ENCODE data around the gene NF1.

NF1 gene

DNA sequence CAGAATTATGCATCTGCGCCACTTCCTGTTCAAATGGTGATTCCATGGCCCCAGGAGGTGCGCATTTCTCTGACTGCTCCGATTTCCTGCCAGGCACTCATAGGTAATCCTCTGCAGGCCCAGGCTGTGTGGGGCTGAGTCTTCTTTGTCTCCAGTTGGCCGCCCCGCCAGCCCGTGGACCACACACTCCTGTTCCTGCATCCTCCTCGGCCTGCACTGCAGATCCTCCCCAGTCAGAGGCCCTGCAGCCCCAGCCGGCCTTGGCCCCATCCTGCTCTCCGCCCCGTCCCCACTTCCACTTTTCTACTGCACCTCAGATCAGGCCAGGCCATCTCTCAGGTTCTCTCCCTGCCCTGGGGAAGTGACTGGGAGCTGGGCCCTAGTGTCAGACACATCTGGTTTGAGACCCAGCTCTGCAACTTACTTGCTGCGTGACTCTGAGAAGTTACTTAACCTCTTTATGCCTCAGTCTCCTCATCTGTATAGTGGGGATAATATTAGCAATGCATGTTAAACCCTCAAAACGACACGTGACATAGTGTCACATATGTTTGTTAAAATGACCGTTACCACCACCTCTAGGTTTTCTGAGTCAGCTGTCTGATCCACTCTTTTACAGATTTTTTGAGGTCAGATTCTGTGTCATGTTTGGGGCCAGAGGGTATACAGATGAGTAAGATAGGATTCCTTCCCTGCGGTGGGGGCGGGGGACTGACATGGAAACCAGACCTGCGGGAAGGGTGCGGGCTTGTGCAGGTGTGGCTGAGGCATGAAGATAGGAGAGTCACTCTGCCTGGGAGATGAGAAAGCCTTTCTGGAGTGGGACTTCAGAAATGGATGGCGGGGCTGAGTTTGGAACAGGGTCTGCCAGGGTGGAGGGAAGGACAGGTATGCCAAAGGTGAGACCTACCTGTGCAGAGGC, 309.5 kb downstream of the NF1 start:
- no peak for DNase-seq (ENCODE audit: low read depth)

- DNase-seq (ENCODE audit: low read depth) = no peak
Measured at GRCh38 chr17:31405890-31406371, 311.2 kb downstream of the NF1 start.

- DNase-seq (ENCODE audit: low read depth) = no peak
Measured at GRCh38 chr17:31408586-31408985, 313.8 kb downstream of the NF1 start.

DNA sequence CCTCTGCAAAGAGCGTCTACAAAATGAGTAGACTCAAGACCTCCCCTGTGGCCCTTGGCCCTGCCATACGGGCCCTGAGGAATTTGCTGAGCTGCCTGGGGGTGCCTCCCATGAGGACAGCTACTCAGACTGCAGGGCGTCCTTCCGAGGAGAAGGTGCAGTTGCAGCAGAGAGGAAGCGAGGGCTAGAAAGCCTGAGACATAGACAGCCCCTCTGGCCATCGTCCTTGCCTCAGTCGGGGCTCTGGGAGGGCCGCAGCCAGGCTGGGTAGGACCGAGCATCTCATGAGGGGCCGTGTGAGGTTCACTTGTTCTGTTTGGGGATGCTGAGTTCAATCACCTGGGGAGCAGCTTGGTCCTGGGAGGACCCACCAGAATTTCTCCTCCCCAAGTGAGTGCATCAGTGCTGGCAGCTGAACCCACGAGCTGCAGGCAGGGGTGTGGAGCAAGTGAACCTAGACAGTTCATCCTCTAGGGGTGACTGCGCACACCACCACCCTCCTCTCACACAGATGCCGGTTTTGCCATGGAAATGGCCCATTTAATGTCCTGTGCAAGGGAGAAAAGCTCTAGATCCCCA, 317.0 kb downstream of the NF1 start:
- DNase-seq (ENCODE audit: low read depth) = no peak

- no peak for DNase-seq (ENCODE audit: low read depth)
Measured at GRCh38 chr17:31412511-31412910, 317.7 kb downstream of the NF1 start.

GRCh38 chr17:31413081-31413799, 318.5 kb downstream of the NF1 start:
- DNase-seq (ENCODE audit: low read depth) = no peak

GRCh38 chr17:31413874-31414549, 319.2 kb downstream of the NF1 start:
- DNase-seq (ENCODE audit: low read depth) = no peak

DNA sequence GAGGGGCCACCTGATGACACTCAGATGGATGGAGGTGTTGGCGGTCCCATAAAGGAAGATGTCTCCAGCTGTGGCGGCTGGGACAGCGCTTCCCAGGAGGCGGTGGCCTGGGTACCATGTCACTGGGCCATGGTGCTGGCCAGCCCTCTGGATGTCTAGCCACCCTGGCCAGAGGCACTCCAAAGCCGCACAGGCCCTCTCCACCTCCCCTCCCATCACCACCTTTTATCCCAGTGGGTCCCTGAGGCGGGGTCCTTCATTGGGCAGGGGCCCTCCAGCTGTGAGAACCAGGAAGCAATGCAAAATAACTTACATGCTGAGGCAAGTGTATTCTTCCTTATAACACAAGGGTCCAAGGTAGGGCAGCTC, 319.8 kb downstream of the NF1 start:
- no peak for DNase-seq (ENCODE audit: low read depth)

DNA sequence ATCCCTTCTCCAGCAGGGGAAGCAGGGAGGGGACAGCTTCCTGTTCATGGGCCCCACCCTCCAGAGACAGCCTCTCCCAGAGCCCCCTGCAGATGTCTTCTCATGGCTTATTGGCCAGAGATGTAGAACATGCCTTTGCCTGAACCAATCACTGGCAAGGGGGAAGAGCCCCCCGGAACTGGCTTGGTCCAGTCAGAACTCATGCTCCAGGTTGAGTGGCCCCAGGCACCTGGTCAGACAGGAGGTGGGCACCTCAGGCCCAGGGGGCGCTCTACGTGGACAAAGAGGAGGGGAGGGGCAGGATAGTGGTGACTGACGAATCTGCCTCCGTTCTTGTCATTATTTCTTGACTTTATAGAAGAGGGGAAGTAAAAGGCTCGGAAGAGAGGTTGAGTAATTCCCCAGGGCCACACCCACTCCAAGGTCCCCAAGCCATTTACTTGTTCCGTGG, 320.3 kb downstream of the NF1 start:
- DNase-seq (ENCODE audit: low read depth) = no peak

DNA sequence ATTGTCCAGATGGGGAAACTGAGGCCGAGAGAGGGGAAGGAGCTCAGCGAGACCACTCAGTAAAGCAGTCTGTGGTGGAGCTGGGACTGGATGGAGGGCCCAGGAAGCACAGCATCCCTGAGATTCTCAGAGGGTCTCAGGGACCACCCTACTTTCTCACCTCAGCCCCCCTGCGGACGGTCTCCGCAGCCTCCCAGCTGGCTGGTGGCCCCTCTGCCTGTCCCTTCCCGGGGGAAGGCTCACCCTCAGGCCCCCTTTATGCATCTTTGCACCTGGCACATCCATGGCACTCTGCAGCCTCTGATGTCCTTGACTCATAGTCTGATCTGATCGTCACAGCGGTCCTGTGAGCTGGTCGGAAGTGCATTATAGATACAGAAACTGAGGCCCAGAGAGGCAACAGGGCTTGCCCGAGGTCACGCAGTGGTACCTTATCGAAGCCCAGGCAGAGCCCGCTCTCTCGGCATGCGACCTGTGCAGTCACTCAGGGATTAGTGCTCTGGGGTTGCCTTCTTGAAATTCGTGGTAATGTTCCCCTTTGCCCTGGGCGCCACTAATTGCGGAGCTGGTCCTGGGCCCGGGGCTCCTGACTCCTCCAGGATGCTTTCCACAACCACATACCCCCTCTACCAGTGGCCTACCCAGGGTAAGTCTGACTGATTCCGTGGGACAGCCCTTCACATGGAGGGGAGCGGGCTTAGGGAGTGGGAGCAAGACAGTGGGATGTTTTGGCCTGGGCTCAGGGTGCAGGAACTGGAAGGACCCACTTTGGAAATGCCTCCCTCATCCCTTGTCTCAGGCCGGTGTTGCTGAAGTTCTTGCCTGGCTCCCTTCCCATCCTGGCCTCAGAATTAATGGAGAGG, 321.1 kb downstream of the NF1 start:
- no peak for DNase-seq (ENCODE audit: low read depth)

DNA sequence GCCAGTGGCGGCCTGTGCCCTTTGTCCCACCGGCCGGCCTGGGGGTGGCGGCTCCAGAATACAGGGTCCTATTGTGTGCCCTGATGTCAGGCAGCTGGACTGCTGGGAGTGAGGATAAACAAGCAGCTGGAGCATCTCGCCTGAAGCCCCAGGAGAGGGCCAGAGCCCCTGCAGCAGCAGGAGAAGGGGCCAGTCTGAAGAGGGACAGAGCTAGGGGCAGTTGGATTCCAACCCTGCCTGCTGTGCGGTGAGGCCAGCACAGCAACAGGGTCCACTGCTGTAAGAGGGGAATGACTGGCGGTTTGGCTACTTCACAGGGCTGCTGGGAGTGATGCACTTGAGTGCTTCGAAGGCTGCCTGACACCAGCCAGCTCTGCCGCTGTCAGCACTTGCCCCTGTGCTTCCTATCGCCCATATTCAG, 321.7 kb downstream of the NF1 start:
- DNase-seq (ENCODE audit: low read depth) = no peak

GRCh38 chr17:31417051-31417792, 322.4 kb downstream of the NF1 start:
- DNase-seq (ENCODE audit: low read depth) = no peak

DNA sequence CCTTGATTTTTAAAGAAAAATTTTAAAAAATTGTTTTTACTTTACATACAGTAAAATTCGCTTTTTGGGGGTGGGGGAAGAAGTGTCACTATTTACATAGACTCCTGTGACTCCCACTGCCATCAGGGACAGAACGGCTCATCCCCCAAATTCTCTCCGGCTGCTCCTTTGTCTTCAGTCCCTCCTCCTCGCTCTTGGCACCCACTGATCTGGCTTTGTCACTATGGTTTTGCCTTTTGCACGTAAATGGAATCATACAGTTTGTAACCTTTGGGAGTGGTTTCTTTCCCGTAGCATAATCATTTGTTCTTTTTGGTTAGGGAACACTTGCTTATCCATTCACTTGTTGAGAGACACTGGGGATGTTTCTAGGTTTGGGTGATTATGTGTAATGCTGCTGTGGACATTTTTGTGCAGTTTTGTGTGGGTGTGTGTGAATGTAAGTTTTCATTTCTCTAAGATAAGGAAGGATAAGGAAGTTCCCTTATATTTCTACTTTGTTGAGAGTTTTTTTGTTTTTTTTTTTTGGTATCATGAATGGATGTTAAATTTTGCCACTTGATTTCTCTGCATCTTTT, 324.1 kb downstream of the NF1 start:
- no peak for DNase-seq (ENCODE audit: low read depth)

GRCh38 chr17:31422443-31422842, 327.7 kb downstream of the NF1 start:
- no peak for DNase-seq (ENCODE audit: low read depth)

- no peak for DNase-seq (ENCODE audit: low read depth)
Measured at GRCh38 chr17:31424944-31425281, 330.1 kb downstream of the NF1 start.

DNA sequence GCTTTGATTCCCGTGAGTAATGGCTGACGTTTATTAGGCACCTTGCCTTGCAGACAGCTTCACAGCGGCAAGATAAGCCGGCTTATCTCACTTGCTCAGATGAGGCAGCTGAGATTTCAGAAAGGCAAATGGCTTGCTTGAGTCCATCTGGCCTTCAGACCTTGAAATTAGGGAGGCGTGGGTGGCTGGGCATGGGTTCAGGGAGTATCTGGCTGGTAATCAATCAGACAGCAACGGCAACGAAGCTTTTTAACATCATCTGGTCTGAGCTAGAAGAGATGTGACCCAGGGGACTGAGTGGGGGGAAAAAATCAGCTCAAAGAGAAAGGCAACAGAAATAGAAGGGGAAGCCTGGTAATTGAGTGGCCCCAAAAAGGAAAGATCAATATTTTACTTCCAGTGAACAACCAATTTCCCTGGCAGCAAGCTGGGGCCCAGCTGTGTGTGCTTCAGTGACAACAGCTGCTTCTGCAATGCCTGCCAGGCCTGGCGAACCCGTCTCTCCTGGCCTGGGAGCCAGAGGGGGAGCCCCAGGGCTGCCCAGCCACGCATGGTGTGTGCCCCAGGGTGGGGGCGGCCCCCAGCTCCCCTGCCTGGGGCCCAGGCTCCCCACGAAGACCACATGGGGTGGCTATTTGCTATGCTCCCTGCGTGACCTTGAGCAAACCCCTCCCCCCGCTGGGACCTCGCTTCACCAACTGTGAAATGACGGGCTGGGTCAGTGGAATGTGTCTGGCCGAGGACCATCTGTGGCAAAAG, 330.7 kb downstream of the NF1 start:
- no peak for DNase-seq (ENCODE audit: low read depth)
